AG08395 (cell line): Measurements from ENCODE around the gene OFD1.

Source experiments
- DNase-seq: peaks from one replicate; pipeline ENCODE4 v3.0.0; 2012; ENCODE audit warnings: mixed read lengths, low spot score

The OFD1 gene, protein sequence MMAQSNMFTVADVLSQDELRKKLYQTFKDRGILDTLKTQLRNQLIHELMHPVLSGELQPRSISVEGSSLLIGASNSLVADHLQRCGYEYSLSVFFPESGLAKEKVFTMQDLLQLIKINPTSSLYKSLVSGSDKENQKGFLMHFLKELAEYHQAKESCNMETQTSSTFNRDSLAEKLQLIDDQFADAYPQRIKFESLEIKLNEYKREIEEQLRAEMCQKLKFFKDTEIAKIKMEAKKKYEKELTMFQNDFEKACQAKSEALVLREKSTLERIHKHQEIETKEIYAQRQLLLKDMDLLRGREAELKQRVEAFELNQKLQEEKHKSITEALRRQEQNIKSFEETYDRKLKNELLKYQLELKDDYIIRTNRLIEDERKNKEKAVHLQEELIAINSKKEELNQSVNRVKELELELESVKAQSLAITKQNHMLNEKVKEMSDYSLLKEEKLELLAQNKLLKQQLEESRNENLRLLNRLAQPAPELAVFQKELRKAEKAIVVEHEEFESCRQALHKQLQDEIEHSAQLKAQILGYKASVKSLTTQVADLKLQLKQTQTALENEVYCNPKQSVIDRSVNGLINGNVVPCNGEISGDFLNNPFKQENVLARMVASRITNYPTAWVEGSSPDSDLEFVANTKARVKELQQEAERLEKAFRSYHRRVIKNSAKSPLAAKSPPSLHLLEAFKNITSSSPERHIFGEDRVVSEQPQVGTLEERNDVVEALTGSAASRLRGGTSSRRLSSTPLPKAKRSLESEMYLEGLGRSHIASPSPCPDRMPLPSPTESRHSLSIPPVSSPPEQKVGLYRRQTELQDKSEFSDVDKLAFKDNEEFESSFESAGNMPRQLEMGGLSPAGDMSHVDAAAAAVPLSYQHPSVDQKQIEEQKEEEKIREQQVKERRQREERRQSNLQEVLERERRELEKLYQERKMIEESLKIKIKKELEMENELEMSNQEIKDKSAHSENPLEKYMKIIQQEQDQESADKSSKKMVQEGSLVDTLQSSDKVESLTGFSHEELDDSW

DNA sequence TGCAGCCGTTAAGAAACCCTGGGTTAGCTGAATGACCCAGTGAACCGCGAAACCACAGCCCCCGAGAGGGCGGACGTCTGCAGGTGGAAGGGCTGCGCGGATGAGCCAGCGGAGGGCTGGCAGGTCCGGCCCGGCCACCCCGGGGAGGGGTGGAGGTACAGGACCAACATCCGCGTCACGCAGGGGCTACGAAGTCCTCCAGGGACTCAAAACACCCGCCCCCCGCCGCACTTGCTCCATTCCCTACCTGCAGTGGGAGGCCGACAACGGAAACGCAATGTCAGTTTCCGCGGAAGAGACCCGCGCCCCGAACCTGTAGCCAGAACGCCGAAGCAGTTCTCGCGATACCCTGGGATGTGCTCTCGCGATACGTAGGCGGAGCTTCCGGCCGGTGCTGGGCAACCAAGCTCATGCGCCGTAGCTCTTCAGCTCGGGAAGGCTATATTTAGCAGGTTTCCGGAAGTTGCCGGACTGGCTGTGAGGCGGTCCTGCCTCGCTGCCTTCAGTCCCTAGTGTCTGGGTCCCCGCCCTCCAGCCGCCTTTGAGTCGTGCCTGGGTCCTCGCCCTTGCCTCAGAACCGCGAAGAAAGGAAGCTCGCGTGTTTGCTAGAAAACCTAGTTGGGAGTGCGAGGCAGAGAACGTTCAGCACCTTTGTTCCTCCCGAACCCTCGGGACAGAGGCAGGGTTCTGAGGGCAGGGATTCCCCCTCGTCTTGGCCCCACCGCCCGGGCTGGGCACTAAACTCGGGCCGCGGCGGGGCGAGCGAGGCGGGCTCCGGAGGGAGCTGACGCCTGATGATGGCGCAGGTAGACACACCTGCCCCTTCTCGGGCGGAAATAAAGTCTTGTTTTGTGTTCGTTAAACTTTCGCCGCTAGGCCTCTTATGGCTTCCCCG lies at the start of gene OFD1, which contains the start of gene TRAPPC2:
Gene OFD1 (plus strand): TSS at position 471 of the 895 bp plus-strand sequence. CDS start 324 bp downstream, at position 795.
Gene TRAPPC2 (minus strand): TSS at position 343 of the 895 bp plus-strand sequence. CDS start 14,657 bp downstream, outside the sequence.
- DNase-seq: peak; percentile 99

DNA sequence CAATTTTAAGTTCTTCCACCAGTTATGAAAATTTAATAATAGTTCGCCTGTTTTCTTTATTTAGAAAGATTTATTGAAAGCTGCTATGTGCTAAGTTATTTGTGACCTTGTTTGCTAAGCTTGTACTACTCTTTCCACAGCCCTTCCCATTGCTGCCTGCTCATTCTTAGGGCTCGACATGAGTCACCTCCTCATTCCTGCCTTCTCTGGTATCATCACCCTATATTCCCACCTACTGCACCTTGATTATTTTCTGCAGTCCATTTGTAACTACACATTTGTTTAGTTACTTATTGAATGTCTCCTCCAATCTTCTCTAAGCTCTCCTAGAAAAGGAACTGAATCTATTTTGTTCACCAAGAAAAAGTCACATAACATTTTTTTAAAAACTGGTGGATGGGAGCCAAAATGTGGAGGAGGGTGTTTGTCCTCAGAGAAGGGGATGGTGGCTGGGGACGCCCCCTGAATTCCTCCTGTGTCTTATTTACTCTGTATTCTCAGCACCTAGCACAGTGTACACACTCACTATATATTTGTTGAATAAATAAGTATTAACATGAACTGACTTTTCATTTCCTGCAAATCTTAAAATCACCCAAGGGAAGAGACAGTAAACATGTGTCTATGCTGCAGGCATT lies 49.3 kb upstream of the OFD1 start:
- peak; percentile 15 for DNase-seq

DNA sequence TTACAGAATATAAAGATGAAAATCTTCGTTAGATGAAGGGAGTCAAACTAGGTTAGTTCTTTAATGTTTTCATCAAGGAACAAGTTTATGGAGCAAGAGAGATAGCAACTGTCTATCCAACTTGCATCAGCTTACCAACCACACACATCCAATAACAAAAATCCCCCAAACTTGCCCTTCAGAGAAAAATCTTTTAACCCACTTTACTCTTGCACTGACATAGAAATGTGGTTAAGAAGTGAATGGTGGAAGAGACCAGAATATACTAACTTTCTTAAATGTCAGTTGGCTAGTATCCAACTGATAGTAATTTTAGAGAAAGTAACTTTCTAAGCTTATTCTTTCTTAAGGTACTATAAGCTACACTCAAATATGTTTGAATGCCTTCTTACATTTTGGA lies 47.3 kb upstream of the OFD1 start:
- no peak for DNase-seq

DNA sequence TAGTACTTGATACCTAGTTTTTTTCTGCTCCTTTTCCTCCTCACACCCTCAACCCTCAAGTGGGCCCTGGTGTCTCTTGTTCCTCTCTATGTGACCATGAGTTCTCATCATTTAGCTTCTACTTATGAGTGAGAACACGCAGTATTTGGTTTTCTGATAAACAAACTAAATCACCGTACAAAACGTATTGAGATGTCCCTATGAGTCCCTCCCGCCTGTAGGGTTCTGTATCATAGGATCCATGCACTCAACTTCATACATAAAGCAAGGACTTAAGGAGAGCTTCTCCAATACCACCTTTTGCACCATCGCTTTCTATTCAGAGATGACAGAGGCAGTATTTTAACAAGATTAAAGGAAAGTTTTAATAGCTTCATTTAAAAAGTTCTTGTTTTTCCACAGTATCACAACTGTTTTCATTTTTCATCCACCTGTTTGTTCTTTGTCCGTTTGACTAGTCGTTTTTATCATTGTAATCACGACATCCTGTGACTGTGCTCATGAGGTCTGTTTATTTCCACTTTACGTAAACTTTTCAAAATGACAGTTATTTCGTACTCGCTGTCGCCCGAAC lies 46.1 kb upstream of the OFD1 start:
- no peak for DNase-seq

DNA sequence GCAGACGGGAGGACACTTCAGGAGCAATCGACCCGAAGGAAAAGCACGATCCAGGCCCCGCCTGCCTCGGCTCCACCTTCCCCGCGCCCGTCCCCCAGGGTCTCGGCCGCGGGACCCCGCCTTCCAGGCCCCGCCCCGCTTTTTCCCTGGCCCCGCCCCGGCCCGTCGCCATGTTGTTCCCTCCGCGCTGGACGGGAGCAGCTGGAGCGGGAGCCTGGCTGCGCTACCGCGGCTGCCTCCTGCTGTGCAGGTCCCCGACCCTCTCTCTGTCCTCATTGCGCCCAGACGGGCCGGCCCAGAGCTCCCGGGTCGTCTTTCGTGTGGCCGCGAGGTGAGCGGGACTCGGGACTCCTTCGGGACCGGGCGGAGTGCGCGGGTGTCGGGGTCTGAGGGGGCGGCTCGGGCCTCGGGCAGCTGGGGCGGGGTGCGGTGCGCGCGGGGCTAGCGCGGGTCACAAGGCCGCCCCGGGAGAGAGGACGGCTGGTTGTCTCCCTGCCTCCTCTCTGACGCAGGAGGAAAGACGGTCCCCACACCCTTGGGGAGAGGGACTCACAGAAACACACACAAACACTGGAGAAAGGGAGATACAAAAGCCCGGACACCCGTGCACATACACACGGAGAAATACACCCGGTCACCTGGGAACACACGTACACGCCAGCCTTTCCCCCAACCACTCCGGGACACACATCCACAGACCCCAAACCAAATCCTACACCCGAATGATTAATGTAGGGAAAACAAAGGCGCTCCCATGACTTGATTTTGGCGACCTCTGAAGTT lies 45.4 kb upstream of the OFD1 start, which contains the start of gene RAB9A:
Gene RAB9A (plus strand): TSS at position 171 of the 783 bp plus-strand sequence. CDS start 19,619 bp downstream, outside the sequence.
- DNase-seq: peak; percentile 94

DNA sequence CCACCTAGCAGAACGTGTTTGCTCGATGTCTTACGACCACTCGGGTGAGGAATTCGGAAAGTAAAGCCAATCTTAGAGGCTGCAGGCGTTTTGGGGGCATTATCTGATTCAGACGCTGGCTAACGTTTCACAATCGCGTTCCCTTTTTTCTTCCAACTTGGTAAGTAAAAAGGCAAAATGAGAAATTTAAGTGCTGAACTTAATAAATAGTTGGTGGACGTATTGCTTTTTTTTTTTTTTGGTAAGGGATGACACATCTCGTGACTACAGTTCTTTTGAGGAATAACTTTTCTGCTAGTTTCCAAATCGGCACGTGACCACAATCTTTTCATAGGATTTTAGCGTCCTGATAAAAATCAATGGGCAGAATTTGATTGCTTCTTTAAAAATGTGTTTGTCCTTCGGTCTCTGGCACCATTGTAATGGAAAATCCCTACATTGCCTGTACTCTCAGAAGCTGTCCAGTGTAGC lies 44.8 kb upstream of the OFD1 start:
- DNase-seq: peak; percentile 24

DNA sequence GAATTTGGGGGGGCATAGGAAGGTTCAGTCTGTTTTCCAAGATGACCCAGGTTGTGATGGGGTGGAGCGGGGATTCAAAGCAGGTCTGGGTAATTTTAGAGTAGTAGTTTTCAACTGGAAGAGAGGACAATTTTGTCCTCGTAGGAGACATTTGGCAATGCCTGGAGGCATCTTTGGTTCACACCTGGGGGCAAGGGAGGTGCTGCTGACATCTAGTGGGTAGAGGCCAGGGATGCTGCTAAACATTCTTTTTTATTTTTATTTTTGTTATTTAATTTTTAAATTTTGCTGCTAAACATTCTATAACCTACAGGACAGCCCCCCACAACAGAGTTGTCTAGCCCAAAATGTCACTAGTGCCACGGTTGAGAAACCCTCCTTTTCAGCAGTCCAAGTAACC lies 43.7 kb upstream of the OFD1 start:
- DNase-seq: no peak

DNA sequence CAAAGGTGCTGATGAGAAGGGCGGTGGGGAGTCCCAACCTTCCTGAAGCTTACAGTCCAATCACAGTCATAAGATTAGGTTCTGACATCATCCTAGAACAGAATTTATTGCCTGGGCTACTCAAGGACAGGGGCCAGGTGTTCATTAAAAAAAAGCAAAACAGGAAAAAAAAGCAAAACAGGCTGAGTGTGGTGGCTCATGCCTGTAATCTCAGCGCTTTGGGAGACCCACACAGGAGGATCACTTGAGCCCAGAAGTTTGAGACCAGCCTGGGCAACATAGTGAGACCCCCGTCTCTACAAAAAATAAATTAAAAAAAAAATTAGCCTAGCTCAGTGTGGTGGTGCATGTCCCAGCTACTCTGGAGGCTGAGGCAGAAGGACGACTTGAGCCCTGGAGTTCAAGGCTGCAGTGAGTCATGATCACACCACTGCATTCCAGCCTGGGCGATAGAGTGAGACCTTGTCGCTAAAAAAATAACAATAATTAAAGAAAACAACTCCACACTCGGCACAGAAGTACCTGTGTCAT lies 42.6 kb upstream of the OFD1 start:
- DNase-seq: no peak

DNA sequence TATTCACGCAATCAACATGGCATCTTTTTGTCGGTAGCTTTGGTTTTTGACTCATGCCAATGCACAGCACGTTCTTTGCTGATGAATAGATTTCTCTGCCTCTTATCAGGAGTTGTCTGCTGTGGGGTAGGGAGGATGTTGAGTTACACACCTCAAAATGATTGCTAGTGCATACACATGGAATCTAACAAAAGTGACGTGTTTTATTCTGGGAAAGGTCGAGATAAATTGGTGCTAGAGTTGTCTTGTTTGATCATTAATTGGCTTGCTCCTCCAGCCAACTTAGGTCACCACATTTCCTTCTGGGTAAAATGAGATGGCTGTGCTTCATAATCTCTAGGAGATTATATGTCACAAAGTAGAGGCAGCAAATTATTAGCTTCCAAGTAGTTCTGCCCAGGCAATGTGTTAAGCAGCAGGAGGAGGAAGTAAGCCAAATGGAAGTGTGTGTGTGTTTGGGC lies 41.7 kb upstream of the OFD1 start:
- no peak for DNase-seq

DNA sequence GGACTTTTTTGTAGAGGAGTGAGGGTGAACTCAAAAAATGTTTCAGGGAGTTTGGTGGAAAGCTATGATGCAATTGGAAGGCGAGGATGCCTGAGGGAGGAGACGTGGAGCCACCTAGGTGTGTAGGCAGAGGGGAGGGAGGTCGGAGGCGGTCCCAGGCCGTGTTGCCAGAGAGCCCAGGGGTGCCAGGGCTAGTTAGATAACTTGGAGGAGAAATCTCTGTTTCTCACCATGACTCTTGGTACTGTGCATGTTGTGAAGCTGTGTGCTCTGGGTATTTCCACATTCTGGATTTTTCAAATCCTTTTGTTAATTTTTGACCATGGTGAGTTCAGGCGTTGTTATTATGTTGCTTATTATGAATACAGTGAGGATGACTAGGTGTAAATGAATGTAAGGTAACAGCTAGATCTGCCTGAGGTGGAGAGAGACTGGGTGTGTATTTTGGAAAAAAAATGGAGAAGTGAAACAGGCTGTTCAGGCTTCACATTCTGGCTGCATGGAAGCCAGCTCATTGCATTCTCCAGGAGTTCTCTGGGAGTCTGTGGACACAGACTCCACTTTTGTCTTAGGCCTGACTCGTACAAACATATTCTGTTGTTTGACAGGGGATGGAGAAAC lies 41.1 kb upstream of the OFD1 start:
- DNase-seq: no peak

DNA sequence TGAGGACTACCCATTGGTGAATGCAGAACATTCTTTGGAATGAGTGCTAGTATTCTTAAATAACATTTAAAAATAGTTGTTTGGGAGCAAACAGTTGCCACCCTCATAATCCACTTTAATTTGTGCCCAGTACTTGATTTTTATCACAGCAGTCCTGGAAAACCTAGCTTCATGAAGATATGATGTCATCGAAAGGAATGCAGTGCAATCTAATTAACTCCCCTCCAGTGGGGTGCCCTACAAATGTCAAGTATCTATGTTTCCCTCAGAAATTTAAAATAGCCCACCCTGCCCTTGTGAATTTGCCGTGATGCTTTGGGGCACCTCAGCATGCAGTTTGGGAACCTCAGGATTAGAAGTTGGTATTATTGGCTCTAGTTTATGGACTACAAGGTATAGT lies 40.2 kb upstream of the OFD1 start:
- no peak for DNase-seq

DNA sequence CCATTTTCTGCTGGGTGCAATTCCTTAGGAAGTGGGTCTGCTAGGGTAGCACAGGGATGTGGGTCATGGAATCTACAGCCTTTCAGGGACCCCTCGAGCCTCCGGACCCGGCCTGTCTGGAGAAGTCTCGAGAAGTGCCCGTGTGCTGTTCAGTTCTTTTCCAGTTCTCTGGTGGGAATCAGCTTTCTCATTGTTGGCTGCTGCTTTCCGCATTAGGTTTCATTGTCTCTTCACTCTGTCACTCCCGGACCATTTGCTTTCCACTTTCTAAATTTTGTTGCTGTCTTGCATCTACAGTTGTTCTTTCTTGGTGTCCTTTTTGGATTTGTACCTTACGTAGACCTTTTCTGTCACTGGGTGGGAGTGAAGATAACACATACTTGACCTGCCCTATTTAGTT lies 39.6 kb upstream of the OFD1 start:
- no peak for DNase-seq

DNA sequence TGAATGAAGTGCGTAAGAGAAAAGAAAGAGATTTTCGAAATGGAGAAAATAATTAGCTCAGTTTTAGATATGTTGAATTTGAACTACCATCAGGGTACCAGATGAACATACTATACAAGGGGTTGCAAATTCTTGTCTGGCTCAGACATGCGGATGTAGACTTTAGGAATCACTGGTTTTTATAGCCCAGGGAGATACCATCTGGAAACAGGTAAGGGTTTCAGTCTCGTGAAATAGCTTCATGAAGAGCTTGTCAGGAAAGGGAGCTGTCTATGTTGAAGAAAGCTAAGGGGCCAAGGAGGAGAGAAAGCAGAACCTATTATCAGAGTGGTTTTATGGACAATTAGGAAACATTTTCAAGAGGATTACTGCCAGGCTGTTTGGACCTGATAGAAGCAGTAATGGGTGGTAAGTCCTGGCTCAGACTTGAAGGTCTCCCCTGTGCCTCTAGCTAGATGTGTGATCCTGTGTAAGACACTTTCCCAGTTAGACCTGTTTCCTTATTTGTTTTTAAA lies 38.9 kb upstream of the OFD1 start:
- DNase-seq: no peak

DNA sequence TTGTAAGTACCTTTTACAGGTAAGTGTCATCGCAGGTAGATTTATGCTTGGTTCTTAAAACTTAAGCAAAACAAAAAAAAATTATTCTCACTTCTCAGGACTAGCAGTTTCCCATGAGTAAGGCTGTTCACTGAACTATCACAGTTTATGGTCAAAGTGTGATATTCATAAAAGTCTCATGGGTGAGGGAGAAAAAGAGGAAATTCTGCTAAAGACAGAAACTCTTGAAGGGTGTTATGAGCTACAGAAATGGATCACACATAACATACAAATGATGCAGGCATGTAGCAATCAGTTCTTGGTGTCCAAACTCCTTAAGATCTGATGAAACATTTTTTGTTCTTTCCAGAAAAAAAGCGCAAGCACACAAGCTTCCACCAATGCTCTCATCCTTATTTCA lies 37.1 kb upstream of the OFD1 start:
- DNase-seq: no peak

DNA sequence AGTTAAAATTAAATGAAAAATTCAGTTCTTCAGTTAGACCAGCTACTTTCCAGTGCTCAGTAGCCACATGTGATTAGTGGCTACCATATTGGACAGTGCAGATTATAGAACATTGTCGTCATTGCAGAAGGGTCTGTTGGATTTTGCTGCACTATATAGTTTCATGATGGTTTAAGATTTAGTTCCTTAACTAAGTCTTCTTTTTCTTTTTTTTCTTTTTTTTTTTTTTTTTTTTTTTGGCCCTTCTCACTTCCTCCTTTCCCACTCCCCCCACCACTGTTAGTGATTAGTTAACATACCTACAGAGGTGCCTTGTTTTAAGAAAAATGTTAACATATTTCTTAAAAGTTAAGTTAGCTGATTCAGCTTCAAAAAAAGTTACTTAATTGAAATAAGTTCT lies 36.6 kb upstream of the OFD1 start:
- DNase-seq: no peak

DNA sequence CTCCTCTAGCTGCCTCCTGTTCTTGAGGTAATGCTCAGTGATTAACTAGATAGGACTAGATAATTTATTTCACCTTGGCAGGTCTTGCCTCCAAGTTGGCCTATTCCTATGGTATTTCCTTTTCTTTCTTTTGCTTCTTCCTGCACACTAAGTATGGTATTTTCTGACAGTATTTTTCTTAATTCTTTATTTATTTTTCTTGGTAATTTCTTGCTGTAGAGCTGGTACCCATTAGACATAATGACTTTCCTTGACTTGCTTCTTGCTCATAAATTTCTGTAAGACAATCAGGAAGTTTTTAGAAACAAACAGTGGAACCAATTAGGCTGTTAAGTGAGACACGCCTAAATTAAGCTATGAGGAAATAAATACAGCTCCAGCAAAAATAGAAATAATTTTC lies 36.1 kb upstream of the OFD1 start:
- no peak for DNase-seq

DNA sequence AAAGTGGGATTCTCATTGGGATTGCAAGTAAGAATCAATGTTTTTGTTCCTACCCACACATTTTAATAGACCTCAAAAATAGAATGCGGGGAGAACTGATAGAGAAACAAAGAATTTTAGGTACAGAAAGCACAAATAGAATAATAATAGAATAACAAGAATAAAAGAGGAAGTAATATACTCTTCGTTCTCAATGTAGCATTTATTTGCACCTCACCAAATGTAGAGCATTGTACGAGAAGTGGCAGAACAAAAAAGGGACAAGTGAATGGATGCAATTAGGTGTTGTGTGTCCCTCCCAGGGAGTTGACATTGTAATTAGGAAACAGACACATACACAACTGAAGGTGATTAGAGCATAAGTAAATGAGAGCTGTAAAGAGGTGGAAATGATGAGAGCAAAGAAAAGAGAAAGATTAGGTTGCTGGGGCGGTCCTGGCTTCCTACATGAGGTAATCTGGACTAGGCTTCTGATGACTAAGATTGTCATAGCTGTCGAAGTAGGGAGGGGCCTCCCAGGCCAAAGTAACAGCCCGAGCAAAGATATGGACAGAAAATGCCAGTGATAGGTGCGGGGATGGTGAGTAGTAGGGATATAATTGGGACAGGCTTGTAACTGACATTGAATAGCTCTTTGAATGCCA lies 35.2 kb upstream of the OFD1 start:
- peak; percentile 56 for DNase-seq

DNA sequence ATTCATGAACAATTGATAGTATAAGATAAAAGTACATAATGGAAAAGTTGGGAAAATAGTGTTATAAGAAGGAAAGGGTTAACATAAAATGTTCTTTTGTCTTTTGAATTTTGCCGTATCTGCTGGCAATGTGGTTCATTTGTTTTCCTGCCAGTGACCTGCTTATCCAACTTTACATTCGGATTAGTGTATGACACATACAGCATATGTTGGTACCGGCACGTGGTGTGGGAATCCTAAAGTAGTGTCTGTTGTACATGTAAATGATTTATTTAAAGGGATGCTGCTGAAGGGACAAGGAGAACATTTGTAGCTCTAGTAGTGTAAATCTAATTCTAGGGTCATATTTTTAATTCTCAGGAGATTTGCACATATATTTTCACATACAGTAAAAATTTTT lies 34.2 kb upstream of the OFD1 start:
- no peak for DNase-seq
